ENCODE data around the gene CBX2.
"Not testable (repeated sequence)": the region's sequence is repeated elsewhere in the genome, so short reads cannot be mapped to it uniquely, and the experiment has no call there.

Gene CBX2

DNA sequence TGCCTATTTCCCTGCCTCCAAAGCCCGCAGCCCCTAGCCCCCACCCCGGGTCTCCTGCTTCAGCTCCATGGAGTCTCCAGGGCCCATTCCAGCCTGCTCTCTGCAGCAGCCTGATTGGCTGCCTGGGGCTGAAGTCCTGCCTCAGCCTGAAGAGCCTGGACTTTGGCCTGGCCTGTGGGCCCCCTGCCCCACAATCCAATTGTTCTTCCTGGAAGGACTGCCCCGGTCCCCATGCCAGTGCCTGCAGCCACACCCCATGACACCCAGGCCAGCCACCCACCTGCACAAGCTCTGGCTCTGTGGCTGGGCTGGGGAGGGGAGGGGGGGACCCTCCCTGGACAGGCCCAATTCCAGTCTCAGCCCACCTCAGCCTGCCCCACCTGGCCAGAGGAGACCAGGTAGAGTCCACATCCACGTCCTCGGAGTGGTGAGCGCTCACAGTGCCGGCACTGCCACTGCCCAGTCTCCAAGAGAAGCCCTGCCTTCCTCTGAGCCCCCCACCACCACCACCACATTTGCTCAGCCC, 34.9 kb upstream of the CBX2 start:
- DNase-seq (ENCODE audit: low read depth in 2 of 2), result no peak

DNA sequence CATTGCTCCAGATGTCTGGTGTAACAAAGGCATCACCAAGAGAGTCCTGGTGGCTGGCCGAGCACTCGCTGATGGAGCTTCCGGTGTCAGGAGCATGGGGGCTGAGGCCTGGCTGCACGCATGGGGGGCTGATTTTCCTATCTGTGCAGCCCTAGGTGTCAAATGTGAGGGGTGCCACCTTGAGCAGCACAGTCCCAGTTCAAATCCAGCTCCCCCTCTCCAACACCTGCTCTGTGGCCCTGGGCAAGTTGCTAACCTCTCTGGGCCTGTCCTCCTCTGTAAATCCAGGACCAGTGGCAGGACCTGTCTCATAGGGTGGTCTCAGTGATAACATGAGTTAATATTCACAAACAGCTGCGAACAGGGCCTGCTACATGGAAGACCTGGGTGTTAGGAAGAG, 34.3 kb upstream of the CBX2 start:
- DNase-seq (ENCODE audit: low read depth in 2 of 2), result no peak

DNA sequence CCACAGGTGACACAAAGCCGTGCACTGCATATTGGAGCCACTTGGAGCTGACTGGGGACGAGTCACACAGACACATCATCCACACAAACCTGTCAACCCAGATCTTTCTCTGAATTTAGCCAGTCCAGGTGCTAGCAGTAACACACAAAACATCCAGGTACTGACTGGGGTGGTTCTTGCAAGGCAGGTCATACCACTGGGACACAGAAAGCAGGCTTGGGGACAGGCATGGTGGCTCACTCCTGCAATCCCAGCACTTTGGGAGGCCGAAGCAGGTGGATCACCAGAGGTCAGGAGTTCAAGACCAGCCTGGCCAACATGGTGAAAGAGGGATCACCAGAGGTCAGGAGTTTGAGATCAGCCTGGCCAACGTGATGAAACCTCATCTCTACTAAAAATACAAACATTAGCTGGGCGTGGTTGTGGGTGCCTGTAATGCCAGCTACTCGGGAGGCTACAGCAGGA, 32.3 kb upstream of the CBX2 start:
- no peak for DNase-seq (ENCODE audit: low read depth in 2 of 2)

DNA sequence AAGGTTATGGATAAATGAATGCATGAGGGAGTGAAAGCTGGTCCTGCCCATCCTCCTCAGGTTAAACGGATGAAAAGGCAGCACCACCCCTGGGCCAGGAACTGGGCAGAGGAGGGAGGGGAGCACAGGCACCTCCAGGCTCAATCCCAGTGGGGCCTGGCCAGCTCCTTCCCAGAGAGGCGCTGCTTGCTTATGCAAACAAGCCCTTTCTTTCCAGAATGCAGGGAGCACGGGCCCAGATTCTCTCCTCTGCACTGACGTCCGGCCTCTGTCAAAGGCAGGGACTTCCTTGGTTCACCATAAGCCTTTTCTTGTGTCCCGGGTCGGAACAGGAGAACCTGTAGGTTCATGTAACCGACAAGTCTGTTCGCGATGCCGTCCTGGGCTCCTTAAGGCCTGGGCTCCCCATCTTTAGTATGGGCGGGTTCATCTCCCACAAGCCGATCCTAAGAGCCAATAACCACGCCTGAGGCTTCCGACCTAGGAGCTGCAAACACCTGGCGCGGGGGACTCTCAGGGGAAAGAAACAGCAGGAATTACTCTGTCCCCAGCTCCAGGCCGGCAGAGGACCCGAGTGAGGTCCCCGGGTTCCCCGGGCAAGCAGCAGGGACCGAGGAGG, 30.9 kb upstream of the CBX2 start:
- DNase-seq (ENCODE audit: low read depth in 2 of 2), result no peak

DNA sequence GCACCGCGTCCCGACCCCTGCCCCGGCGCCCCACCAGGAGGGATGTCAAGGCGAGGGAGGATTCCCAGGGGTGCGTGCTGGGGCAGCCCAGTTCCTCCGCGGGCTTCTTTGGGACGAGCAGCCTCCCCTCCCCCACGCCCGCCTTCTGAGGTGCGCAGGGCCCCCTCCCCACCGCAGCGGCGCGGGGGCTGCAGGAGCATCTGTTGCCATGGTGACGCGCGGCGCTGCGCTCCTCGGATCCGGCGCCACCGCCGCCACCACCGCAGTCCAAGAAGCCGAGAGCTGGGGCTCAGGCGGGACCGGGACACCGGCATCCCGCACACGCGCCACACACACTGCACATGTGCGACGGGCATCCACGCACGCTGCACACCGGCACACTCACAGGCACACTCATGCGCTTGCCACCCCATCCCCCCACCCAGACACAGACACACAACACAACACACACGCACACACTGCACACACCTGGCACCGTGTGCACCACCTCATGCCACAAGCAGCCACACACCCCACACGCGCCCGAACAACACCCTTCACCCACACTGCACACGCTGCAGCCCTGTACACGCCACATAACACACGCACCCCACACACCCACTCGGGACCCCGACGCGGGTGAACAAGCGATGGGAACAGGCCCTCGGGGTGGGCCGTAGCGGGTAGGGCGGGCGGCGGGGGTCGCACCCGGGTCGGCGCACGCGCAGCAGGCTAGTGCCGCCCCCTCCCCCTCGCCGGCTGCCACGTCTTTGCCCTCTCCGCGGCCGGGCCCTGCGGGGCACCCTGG, 30.2 kb upstream of the CBX2 start:
- DNase-seq (ENCODE audit: low read depth in 2 of 2), result no peak

DNA sequence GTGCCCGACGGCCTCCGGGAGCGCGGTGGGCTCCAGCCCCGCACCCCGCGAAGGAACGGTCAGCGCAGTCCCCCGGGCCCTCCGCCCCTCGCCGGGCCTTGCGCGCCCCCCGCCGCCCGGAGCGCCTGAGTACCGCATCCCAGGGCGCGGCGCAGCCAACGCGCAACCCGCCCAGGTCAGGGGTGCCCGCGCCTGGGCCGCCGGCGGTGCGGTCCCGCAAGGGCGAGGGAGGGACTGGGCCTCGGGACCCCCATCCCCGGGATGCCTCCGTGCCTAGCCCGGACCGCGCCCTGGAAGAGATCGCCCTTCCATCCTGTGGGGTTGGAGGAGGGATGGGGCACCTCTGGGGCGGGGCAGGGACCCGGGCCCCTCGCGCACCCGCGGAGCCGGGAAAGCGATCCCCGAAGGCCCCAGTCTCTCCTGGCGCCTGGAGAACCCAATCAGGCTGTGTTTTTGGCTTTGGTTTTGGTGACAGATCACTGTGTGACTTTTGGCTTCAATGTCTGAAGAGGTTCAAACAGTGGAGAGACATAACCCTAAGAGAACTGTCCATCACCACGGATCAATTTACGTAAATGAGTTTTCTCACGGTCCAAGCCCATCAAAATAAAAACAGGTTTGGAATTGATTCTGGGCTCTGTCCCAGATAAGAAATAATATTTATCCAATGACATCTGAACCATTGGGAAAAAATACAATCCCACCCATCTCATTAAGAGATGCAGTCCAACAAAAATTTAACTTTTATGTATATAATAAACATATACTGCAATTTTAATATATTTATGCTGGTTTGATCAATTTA, 29.5 kb upstream of the CBX2 start:
- DNase-seq (ENCODE audit: low read depth in 2 of 2), result no peak

DNA sequence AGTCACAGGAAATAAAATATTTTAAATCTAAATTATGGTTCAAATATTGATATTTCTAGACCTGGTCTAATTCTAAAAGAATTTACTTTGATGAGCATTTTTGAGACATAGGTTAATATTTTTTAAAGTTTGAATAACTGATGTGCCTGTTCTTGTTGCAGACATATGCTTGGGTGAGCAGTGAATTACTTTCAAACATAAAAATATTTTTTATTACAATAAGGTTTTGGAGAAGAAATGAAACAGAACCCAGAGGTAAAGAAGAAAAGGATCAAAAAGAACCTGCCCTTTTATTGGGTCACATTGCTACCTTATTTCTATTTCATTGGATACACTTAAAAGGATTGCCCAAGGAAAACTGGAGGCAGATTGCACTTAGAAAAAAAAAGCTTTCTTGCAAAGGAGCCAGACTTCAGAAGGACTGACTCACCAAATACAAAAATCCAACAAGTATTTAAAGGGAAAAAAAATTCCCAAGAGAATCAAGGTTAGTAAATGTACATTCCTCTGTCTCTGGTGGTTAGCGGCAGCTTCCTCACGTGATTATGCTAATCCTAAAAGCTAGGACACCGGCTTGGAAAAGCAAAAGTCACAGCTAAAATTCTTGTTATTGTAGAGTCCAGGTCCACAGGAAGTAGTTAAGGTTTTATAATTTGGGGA, 28.7 kb upstream of the CBX2 start:
- no peak for DNase-seq (ENCODE audit: low read depth in 2 of 2)

DNA sequence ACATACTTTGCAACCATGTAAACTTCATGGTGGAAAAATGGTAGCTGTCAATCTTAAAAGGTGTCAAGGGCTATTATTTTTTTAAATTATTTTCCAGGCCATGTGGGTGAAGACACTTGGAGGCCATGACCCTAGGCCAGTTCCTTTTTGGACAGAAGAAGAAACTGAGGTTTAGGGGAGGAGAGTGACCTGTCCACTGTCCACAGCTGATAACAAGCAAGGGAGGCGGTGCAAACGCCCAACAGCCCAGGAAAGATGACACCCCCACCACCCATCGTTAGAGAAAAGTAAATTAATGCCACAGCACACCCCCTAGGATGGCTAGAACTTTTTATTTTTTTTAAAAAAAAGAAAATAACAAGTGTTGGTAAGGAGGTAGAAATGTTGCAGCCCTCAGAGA, 28.0 kb upstream of the CBX2 start:
- no peak for DNase-seq (ENCODE audit: low read depth in 2 of 2)

DNA sequence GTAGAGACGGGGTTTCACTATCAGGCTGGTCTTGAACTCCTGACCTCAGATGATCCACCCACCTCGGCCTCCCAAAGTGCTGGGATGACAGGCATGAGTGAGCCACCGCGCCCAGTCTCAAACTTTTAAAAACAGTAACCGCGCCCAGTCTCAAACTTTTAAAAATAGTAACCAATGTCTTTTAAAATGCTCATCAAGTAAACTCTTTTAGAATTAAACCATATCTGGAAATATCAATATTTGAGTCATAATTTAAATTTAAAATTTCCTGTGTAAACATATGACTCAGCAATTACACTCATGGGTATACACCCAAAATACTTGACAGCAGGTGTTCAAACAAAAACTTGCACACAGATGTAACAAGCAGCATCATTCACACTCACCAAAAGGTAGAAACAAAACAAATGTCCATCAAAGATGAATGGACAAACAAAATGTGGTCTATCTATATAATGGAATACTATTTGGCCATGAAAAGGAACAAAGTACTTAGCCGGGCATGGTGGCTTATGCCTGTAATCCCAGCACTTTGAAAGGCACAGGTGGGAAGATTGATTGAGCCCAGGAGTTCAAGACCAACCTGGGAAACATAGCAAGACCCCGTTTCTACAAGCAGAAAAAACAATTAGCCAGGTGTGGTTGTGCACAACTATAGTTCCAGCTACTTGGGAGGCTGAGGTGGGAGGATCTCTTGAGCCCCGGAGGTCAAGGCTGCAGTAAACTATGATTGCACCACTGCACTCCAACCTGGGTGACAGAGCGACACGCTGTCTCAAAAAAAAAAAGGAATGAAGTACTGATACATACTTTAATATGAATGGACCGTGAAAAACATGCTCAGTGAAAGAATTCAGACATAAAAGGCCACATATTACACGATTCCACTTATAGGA, 27.1 kb upstream of the CBX2 start:
- no peak for DNase-seq (ENCODE audit: low read depth in 2 of 2)

DNA sequence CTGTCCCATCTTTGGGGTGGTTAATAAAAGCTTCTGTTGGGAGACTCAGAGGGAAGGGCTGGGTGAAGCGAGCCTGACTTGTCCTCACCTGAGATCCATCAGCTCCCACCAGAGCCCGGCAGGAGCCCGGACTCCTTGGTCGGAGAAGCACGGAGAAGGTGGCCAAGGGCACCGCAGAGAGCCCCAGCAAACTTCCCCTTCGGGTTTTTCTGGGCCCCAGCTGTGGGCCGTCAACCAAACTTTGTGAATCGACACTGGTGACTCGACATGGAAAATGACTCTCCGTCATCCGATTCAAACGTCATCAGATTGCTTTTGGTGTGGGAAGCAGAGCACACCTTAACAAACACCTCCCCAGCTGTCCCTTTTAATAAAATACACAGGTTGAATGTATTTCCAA, 25.8 kb upstream of the CBX2 start:
- DNase-seq (ENCODE audit: low read depth in 2 of 2), result no peak

DNA sequence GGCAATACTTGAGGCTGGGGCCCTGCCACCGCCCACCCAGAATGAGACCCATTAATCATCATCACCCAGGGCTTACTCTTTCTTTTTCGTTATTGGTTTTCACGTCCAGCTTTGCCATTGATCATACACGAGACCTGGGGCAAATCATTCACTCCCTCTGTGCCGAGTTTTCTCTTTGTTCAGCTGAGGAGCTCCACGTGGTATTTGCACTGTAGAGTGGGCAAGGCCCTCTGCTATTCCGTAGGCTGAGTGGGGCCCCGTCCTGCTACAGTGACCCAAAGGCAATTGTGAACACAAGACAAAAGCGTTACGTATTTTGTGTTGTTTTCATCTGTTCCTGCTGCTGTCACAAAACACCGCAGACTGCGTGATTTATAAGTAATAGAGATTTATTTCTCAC, 23.6 kb upstream of the CBX2 start:
- no peak for DNase-seq (ENCODE audit: low read depth in 2 of 2)

DNA sequence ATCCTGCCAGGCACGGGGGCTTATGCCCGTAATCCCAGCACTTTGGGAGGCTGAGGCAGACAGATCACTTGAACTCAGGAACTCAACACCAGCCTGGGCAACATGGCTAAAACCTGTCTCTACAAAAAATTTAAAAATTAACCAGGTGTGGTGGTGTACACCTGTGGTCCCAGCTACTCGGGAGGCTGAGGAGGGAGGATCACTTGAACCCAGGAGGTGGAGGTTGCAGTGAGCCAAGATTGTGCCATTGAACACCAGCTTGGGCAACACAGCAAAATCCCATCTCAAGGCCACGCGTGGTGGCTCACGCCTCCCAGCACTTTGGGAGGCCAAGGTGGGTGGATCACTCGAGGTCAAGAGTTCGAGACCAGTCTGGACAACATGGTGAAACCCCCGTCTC, 23.0 kb upstream of the CBX2 start:
- not testable (repeated sequence) for DNase-seq (ENCODE audit: low read depth in 2 of 2)

DNA sequence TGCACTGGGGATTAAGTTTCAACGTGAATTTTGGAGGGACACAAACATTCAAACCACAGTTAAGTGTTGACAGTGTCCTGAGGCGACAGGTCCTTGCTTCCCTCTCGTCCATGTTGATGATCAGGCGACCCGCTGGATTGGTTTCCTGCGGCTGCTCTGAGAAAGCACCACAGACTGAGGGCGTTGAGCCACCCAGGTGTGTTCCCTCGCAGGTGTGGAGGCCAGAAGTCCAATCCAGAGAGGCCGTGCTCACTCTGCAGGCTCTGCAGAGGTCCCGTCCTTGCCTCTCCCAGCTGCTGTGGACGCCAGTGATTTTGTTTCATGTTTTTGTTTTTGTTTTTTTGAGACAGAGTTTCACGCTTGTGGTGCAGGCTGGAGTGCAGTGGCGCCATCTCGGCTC, 22.4 kb upstream of the CBX2 start:
- no peak for DNase-seq (ENCODE audit: low read depth in 2 of 2)

DNA sequence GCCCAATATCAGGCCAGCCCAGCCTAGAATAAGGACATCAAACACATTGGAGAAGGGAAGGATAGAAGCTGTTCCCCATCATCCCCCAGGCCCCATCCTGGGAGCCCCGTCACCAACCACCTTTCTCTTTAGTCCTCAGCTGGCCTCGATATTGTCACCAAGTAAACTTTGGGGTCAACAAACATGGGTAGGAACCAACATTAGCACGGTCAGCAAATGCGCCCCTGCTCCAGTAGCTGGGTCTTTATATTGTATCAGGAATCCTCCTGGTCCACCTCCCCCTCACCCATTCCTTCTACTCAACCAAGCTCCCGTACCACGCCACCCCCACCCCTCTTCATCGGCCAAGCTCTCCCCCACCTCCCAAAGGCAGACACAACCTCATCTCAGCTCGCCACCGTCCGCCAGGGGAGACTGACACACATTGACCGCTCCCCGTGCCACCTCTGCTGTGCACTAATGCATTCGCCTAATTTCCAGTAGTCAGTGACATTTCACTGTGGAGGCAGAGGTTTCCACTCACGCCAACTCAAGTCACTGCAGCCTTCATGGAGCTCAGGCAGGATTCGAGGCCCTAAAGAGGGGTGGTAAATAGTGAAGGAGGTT, 20.7 kb upstream of the CBX2 start:
- no peak for DNase-seq (ENCODE audit: low read depth in 2 of 2)

DNA sequence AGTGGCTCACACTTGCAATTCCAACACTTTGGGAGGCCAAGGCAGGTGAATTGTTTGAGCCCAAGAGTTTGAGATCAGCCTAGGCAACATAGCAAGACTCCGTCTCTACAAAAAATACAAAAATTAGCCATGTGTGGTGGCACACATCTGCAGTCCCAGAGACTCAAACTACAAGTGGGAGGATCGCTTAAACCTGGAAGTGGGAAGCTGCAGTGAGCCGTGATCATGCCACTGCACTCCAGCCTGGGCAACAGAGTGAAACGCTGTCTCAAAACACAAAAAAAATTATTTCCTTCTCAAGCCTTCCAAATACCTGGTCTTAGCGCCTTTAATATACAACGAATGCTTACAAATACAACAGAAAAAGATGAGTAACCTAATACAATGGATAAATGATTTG, 19.7 kb upstream of the CBX2 start:
- DNase-seq (ENCODE audit: low read depth in 2 of 2), result no peak

DNA sequence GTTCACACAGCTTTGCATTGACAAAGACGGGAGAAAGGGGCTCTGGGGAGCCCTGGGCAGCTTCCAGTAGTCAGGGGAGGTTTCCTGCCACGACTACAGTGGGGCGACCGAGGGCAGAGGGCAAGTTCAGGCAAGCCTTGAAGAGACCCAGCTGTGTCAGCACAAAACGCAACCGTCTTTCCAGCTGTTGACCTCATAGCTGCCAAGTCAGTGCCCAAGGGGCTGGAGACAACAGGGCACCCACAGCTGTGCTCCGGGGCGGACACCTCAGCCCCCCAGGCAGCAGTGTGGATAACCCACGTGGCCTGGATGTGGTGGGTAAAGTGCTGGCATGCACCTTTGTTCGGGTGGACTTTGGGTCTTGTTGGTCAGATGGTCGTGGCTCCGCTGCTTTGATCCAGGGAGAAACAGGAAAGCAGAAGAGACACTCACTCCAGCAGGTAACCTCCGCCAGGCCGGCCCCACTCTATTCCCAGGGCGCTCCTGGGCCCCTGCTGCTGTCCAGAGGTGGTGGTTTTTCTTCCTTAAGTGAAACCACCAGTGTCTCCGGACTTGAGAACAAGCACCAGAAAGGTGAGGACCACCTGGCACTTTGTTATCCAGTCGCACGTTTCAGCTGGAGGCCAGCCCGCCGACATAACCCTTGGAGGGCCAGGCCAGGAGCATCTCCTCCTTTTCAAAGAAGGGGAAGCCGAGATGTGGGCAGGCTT, 17.6 kb upstream of the CBX2 start:
- DNase-seq (ENCODE audit: low read depth in 2 of 2), result no peak

DNA sequence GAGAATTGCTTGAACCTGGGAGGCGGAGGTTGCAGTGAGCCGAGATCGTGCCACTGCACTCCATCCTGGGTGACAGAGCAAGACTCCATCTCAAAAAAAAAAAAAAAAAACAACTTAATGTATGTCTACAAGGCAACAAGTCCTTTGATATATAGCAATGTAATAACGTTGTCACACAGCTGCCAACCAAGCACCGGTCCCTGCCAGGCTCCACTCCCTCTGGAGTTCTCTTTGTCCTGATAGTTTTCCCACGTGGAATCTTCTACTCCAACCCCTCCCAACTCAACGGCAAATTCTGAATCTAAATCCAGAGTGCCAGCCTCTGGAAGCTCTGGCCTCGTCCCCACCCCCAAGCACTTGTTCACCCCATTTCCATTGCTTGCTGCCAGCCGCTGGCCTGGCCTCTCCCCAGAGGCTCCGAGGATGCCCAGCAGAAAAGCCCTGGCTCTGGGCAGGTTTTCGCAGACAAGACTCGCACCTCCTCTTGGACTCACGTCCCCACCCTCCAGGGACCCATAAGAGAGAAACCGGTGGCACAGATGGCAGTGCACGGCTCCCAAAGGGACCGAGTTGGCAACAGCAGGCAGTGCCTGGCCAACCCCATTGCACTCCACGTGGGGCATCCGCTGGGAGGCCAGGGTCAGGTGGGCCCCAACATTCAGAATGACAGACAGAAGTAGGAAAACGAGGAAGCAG, 15.9 kb upstream of the CBX2 start:
- no peak for DNase-seq (ENCODE audit: low read depth in 2 of 2)

DNA sequence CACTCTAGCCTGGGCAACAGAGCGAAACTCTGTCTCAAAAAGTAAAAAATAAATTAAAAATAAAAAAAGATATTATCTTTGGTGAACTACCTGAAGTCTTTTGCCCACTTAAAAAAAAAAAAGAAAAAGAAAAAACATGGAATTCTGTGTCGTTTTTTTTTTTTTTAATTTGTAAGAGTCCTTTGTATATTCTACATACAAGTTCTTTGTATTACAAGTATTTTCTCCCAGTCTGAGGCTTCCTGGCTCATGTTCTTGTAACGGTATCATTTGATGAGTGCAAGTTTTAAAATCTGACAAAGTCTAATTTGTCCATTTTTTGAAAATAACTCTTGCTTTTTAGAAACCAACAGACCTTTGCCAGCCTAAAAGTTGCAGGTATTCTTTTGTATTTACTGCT, 12.2 kb upstream of the CBX2 start:
- DNase-seq (ENCODE audit: low read depth in 2 of 2), result no peak

Measured in stimulated activated CD4-positive, alpha-beta T cell treated with anti-CD3 and anti-CD28 coated beads, Interleukin-4, amount 100 ng/mL, for 48 hours (primary cell).